Globus pallidus (tissue), 1 donor: ENCODE measurements around the gene CEMIP.

ENCODE experiments used
- DNase-seq: peaks from one replicate; pipeline ENCODE4 v3.0.0-alpha.2; 2015; ENCODE audit warnings: low spot score

Gene CEMIP

DNA sequence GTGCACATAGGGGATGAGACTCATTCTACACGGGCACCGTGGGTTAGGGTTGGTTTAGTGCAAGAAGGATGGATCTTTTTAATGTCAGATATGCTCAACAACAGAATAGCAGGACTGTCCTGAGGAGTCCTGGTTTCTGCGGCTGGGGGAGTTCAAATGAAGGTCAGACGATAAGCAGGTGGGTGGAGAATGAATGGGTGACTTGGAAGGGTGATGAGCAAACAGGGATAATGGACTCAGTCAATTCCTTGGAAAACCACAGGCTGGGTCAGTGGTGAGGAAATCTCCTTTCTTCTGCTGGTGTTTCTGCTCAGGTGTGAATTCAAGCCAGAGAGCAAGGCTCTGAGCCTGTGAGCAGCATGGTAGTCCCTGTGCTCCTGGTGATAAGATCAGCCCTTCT, 150.5 kb downstream of the CEMIP start:
- no peak for DNase-seq

DNA sequence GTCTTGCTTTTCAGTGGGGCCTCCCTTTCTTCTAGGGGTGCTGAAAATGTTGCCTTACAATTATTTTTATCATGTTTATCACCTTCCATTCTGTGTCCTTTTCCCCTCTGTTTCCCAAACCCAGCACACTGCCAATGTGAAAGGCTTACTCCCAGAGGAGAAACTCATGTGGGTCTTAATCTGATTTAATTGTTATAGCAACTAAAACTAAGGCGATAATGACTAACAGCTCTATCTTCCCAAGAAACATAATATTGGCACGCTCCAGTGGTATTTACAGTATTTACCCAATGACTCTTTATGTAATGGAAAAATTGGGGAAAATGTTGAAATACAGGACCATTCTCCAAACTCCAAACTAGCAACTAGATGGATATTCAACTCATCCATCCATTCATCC, 152.0 kb downstream of the CEMIP start:
- no peak for DNase-seq

DNA sequence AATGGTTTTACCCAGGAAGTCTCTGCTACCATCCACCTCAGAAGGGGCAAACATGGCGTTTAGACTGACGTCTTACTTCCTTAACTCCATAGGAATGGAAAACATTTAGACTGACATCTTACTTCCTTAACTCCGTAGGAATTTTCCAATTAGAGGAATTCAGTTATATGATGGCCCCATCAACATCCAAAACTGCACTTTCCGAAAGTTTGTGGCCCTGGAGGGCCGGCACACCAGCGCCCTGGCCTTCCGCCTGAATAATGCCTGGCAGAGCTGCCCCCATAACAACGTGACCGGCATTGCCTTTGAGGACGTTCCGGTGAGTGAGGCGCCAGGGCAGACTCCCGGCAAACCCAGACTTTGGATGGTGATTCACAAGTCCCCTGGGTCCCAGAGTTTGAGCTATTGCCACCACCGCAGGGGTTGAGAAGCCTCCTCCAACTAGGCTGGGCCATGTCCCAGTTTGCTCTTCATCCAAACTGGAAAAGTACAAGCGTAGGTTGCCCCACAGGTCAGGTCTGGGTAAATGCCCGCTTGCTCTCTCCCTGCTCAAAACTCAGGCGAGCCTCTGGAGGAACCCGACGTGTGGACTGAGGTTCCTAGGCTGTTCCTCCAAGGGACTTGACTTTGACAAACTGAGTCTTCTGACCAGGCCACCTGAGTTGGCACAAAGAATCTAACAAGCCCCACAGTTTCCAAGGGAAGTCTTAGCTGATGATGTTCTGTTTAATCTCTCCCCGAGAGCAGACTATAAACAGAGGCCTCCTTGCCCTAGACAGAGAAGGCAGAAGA, 152.7 kb downstream of the CEMIP start:
- no peak for DNase-seq

DNA sequence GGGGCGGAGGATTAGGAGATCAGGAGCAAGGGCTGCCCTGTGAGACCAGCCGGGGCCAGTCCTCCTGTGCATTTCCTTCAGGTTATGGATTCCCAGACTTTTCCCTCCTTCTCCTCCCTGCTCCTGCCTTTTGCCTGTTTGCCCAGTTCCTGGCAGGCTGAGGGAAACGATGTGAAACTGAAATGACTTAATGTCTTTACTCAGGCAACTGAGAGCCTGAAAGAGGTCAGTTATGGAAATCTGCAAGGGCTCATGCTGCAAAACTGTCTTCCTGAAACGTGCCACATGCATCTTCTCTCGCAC, 153.3 kb downstream of the CEMIP start:
- no peak for DNase-seq

DNA sequence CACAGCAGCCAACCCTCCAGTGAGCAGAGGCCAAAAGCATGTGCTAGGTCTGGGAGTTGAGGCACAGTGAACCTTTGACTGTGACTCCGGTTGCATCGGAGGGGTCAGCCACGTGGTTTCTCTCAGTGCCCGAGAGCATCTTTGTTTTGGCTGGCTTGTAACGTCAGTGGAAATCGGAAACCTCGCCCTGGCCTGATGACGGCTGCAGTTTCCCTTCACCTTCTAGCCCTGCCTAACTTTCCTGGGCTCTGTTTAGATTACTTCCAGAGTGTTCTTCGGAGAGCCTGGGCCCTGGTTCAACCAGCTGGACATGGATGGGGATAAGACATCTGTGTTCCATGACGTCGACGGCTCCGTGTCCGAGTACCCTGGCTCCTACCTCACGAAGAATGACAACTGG, 153.8 kb downstream of the CEMIP start:
- DNase-seq: no peak

DNA sequence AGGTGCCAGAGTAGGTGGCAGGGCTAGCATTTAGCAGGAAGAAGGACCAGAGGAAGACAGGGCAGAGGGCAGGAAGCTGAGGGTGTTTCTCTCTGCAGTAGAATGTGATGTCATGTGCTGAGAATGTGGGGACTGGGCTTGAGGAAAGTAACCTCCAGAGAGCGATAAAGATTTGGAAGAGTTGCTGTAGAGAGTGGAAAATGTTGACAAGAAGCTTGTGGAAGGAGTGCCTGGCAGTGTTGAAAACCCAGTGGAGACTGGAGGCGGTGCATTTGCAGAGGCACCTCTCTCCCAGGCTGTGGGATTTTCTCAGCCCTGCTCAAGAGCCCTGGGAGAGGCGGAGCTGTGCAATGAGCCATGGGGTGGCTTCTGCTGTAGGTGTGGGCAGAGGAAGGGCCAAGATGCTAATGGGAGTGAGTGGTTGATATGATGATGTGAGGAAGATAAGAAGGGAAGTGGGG, 155.6 kb downstream of the CEMIP start:
- DNase-seq: no peak

DNA sequence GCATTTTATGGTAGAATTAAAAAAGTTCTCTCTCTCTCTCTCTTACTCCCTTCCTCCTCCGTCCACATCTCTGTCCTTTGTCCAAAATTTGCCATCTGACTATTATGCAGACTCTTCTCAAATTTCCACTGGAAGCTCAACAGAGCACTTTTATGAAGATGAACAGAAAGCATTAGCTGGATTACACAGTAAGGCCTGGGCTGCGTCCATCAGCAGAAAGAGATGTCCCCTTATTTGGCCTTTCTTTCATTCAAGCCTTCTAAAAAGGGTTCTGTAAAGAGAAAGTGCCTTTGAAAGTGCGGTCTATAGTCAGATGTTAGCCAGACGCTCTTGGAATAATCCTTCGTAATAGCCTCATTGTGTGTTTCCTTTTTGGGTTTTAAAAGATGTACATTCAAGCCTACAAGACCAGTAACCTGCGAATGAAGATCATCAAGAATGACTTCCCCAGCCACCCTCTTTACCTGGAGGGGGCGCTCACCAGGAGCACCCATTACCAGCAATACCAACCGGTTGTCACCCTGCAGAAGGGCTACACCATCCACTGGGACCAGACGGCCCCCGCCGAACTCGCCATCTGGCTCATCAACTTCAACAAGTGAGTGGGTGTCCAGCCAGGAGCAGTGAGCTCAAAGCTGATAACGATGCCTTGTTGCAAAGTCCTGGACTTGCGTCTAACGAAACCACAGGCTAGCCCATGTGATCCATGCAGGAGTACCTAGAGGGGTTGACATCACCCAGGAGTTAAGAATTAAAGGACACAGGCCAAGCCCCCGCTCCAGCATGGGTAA, 157.3 kb downstream of the CEMIP start:
- DNase-seq: peak; percentile 10

DNA sequence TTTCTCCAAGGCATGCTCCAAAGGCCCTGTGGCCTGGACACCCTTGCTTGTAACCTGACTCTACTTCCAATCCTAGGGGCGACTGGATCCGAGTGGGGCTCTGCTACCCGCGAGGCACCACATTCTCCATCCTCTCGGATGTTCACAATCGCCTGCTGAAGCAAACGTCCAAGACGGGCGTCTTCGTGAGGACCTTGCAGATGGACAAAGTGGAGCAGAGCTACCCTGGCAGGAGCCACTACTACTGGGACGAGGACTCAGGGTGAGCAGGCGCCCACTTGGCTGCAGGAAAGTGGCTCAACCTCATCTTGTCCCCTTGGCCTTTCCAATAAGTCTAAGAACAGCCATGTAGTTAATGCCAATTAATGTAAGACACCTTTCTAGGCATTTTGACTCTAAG, 158.5 kb downstream of the CEMIP start:
- DNase-seq: no peak

DNA sequence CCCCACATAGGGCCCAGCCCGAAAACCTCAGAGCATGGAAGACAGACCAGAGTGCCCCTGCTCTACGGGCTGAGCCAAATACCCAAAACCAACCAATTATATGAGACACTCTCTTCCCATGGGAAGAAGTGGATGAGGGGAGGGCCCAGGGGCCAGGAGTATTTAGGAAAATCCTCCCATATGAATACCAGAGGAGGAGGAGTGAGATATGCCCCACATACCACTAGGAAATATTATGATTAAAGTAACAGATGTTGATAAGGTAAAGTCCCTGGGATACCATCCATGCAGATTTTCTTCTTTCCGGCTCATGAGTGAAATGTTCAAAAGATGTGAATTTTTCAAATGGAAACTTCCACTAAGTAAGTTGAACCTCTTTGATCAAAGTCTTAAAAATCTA, 160.0 kb downstream of the CEMIP start:
- no peak for DNase-seq

DNA sequence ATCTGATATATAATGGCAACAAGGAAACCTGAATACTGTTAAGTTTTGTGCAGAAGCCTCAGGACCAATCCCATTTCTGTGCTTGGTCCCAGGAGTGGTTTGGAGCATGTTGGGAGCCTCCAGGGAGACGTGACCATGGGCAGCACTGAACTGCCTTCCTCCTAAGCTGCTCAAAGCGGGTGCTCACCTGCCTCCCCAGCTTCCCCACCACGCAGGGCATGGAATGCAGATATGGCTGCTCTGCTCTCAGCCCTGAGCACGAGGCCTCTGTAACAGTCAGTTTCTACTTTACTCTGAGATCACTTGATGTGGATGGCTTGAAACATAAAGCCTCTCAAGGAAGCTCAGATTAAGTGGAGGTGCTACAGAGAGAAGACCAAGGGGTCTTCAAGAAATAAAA, 161.2 kb downstream of the CEMIP start:
- DNase-seq: no peak

DNA sequence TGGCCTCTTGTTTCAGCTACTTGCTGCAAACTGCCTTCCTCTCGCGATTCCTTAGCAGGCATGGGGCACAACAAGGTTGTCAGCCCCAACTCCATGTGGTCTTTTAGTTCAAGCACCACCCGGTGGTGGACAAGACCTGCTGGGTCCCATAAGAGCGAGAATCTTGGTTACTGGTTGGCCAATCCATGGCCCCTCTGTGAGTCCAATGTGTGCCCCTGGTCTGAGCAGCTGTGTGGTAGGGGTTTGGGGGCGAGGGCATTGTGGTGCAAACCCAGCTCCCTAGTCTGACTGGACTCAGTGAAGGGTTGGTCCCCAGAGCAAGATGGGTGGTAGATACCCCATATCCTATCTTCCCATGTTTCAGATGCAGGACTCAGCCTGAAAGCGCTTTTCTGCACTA, 161.7 kb downstream of the CEMIP start:
- DNase-seq: no peak

DNA sequence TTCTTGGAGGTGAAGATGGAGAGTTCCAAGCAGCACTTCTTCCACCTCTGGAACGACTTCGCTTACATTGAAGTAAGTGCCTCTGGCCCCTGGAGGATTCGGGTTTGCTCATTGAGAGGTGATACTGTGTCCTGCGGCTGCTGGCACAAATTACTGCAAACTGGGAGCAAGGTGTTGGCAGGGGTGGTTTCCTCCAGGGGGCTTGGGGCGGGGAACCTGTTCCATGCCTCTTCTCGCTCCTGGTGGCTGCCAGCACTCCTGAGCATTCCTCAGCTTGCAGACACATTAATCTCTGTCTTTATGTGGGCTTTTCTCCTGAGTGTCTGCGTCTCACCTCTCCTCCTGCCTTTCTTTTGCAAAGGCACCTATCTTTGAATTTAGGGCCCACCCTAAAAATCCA, 163.1 kb downstream of the CEMIP start:
- DNase-seq: no peak

DNA sequence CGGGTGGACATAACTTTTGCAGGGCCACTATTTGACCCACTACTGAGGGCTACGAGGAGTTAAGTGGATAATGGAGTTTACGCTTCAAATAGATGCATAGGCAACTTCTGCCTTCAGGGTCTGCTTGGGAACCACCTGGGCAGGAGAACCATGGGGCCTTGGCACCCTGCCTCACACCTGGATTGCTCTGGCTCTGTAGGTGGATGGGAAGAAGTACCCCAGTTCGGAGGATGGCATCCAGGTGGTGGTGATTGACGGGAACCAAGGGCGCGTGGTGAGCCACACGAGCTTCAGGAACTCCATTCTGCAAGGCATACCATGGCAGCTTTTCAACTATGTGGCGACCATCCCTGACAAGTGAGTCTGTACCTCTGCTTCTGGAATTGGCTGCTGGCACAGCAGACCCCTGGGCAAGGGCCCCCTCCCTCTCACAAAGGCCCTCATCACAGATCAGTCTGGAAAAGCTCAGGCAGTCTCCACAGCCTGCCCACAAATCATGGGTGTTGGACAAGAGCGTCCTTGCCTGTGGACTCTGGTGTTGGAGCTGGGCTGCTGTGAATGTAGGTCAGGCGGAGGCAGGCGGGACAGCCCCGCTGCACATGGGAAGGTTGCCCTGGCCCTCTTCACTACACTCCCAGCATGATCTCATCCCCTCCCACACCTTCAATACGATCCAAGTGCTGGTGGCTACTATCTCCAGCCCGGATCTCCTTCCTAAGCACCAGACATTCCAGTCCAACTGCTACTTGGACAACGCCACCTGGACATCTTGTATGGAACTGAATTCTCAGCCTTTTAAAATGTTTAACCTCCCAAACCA, 163.8 kb downstream of the CEMIP start:
- no peak for DNase-seq

DNA sequence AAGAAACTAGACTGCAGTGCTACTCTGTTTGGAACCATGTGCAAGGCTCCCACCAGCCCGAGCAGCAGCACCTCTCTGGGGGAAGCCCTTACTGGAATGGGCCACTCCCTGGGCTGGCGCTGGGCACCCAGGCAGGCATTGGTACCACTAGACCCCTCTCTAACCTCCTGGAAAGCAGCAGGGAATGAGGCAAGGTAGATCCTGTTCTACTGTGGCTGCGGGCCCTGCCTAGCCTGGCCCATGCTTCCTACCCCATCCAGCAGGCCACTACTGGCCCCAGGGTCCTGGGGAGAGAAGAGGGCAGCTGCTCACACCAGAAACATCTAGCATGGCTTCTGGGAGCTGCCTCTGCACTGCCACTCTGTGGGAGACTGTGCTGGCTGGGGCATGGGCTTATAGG, 165.6 kb downstream of the CEMIP start:
- no peak for DNase-seq

DNA sequence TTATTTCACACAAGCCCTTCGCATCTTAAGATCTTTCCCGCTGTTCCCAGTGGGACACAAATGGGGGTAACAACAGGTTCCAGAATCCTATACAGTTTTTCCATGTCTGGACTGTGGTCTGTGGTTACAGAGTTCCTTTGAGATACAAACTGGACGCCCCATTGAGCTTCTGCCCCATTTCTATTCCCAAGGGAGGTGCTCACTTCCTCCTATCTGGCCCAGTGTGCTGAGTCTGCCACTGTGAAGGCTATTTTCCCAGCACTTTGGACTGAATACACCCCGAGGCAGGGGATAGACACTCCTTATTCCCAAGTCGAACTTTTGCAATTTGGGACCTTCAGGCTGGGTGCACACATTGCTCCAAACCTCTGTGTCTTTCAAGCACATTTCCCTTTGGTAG, 166.4 kb downstream of the CEMIP start:
- DNase-seq: no peak

DNA sequence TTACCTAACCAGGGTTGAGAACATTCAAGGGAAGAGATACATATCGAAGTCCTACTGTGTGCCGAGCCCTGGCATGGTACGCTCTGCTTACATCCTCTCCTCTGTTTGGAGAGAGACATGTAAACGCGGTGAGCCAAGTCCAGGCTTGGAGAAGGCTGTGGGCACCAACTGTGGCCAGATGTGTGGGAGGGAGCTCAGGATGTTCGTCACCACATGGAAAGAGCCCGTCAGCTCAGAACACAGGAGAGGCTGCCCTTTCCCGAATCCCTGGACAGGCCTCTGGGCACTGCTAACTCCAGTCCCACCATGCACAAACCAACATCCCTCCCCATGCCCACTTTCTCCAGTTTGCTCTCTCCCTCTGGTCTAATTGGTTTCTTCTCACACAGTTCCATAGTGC, 167.4 kb downstream of the CEMIP start:
- no peak for DNase-seq

DNA sequence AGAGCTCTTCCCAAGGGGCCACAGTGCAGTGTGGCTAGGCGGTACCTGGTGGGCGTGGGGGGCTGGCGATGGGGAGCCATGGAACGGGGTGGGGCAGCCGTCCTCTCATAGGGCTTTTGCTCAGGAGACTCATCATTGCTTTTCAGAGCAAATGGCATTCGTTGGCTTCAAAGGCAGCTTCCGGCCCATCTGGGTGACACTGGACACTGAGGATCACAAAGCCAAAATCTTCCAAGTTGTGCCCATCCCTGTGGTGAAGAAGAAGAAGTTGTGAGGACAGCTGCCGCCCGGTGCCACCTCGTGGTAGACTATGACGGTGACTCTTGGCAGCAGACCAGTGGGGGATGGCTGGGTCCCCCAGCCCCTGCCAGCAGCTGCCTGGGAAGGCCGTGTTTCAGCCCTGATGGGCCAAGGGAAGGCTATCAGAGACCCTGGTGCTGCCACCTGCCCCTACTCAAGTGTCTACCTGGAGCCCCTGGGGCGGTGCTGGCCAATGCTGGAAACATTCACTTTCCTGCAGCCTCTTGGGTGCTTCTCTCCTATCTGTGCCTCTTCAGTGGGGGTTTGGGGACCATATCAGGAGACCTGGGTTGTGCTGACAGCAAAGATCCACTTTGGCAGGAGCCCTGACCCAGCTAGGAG, 169.6 kb downstream of the CEMIP start:
- no peak for DNase-seq

DNA sequence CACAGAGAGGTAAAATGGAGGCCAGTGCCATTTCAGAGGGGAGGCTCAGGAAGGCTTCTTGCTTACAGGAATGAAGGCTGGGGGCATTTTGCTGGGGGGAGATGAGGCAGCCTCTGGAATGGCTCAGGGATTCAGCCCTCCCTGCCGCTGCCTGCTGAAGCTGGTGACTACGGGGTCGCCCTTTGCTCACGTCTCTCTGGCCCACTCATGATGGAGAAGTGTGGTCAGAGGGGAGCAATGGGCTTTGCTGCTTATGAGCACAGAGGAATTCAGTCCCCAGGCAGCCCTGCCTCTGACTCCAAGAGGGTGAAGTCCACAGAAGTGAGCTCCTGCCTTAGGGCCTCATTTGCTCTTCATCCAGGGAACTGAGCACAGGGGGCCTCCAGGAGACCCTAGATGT, 170.6 kb downstream of the CEMIP start:
- DNase-seq: no peak

DNA sequence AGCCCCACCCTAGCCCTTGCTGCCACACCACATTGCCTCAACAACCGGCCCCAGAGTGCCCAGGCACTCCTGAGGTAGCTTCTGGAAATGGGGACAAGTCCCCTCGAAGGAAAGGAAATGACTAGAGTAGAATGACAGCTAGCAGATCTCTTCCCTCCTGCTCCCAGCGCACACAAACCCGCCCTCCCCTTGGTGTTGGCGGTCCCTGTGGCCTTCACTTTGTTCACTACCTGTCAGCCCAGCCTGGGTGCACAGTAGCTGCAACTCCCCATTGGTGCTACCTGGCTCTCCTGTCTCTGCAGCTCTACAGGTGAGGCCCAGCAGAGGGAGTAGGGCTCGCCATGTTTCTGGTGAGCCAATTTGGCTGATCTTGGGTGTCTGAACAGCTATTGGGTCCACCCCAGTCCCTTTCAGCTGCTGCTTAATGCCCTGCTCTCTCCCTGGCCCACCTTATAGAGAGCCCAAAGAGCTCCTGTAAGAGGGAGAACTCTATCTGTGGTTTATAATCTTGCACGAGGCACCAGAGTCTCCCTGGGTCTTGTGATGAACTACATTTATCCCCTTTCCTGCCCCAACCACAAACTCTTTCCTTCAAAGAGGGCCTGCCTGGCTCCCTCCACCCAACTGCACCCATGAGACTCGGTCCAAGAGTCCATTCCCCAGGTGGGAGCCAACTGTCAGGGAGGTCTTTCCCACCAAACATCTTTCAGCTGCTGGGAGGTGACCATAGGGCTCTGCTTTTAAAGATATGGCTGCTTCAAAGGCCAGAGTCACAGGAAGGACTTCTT, 171.3 kb downstream of the CEMIP start:
- no peak for DNase-seq

DNA sequence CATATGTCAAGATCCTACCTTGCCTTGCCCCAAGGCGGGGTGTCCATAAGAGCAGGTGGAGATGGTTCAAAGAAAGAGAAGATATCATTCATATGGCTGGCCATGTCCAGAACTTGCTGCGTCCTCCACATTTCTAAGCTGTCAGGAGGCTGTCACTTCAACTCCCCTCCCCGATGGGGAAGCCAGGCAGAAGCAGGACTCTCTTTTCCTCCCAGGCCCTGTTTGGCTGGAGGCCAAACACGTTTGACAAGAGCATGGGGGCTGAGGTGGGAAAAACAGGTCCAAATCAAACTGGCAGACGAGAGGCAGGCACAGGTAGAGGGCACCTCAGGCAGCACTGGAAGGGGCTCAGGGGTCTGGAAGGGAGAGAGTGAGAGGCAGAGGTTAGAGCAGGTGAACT, 172.8 kb downstream of the CEMIP start:
- no peak for DNase-seq
